HepG2 (cell line): ENCODE results near the gene EIF4EBP3. TPM values are rescaled to one million over a fixed set of nuclear protein-coding genes. Genes with fewer than 3 reads are reported as not detected.

Source experiments
- CAMTA2 ChIP-seq: sonication (generic); formaldehyde crosslinking; IDR thresholded peaks from 2 replicates; pipeline ENCODE4 v1.4.0; 2020; ENCODE audit warnings: mild to moderate bottlenecking, missing genetic modification reagents, borderline replicate concordance
- CENPT ChIP-seq: sonication (generic); formaldehyde crosslinking; IDR thresholded peaks from 2 replicates; pipeline ENCODE4 v1.8.0; 2022; ENCODE audit warnings: low read depth, mild to moderate bottlenecking, moderate library complexity, missing genetic modification reagents
- KLF16 ChIP-seq, 2 experiments: sonication (generic) in 1 of 2; formaldehyde crosslinking in 1 of 2; IDR thresholded peaks; 2 replicates each; pipeline versions ENCODE4 v1.6.1 to v1.8.0; 2016 to 2023; ENCODE audit warnings: missing genetic modification reagents in 2 of 2, missing compliant biosample characterization in 1 of 2
- MAFF ChIP-seq: IDR thresholded peaks from 2 replicates; pipeline ENCODE4 v1.6.1; 2011; ENCODE audit warnings: low read depth, low read length, improper control_type of control experiment
- NFATC3 ChIP-seq: sonication (generic); formaldehyde crosslinking; IDR thresholded peaks from 2 replicates; pipeline ENCODE4 v1.5.1; 2020; ENCODE audit warnings: mild to moderate bottlenecking, missing genetic modification reagents
- SRSF9 ChIP-seq: fragments of 200-400 bp; formaldehyde crosslinking; IDR thresholded peaks from 2 replicates; pipeline ENCODE4 v1.6.1; 2018; ENCODE audit warnings: borderline replicate concordance, mild to moderate bottlenecking, low read depth, low read length; ENCODE audit not compliant: insufficient read depth, poor library complexity, severe bottlenecking
- TBL1XR1 ChIP-seq: fragments of 150-350 bp; IDR thresholded peaks from 2 replicates; pipeline ENCODE4 v1.6.1; 2014; ENCODE audit warnings: borderline replicate concordance, low read length; ENCODE audit not compliant: partially characterized antibody
- TBX3 ChIP-seq: fragments of 450-650 bp; IDR thresholded peaks from 2 replicates; pipeline ENCODE4 v1.6.1; 2017; ENCODE audit warnings: antibody characterized with exemption, mild to moderate bottlenecking, inconsistent platforms, borderline replicate concordance
- TGIF2 ChIP-seq: IDR thresholded peaks from 2 replicates; pipeline ENCODE4 v1.6.1; 2016; ENCODE audit warnings: control low read depth, missing compliant biosample characterization
- ZFP37 ChIP-seq: sonication (generic); formaldehyde crosslinking; IDR thresholded peaks from 2 replicates; pipeline ENCODE4 v1.4.0; 2020; ENCODE audit warnings: missing genetic modification reagents, borderline replicate concordance
- ZFP90 ChIP-seq: sonication (generic); formaldehyde crosslinking; IDR thresholded peaks from 2 replicates; pipeline ENCODE4 v1.8.0; 2022; ENCODE audit warnings: missing genetic modification reagents, mild to moderate bottlenecking, inconsistent platforms, borderline replicate concordance
- ZNF432 ChIP-seq: sonication (generic); formaldehyde crosslinking; IDR thresholded peaks from 2 replicates; pipeline ENCODE4 v1.5.0; 2020; ENCODE audit warnings: missing genetic modification reagents, mild to moderate bottlenecking, borderline replicate concordance
- ZNF614 ChIP-seq: IDR thresholded peaks from 2 replicates; pipeline ENCODE4 v1.6.1; 2018; ENCODE audit warnings: missing biosample characterization, missing genetic modification reagents, inconsistent platforms, borderline replicate concordance
- polyA plus RNA-seq, 8 experiments: library from polyadenylated mRNA; depleted of rRNA in 3 of 8; stranded (reverse) in 7 of 8; unstranded in 1 of 8; fragments of >200 nt; fragmentation: Illumina TruSeq in 4 of 8; extraction: Trizol in 4 of 8; gene quantifications; 2 replicates each; pipeline versions ENCODE4 v1.2.1 to v1.2.3, GENCODE V29; 2011 to 2016; ENCODE audit warnings: low read depth in 4 of 8, missing spikeins in 1 of 8, mixed read lengths in 1 of 8; ENCODE audit not compliant: insufficient read depth in 1 of 8
- total RNA-seq, 5 experiments: library from RNA; depleted of rRNA; stranded (reverse); fragments of >200 nt; fragmentation: Illumina TruSeq; extraction: Trizol; gene quantifications; 2 replicates each; pipeline ENCODE4 v1.2.3, GENCODE V29; 2016; ENCODE audit warnings: low read depth in 1 of 5
- TF ChIP-seq, protein P1 (sequence below): IDR thresholded peaks from 2 replicates; pipeline ENCODE4 v1.6.1; 2016; ENCODE audit warnings: low read depth, control low read depth
- TF ChIP-seq, protein P2 (sequence below): sonication (generic); formaldehyde crosslinking; IDR thresholded peaks from 2 replicates; pipeline ENCODE4 v1.8.0; 2022; ENCODE audit warnings: mild to moderate bottlenecking, missing genetic modification reagents, borderline replicate concordance
- TF ChIP-seq, protein P3 (sequence below): sonication (generic); formaldehyde crosslinking; IDR thresholded peaks from 2 replicates; pipeline ENCODE4 v1.5.0; 2020; ENCODE audit warnings: missing genetic modification reagents
- TF ChIP-seq, protein P4 (sequence below): sonication (generic); formaldehyde crosslinking; IDR thresholded peaks from 2 replicates; pipeline ENCODE4 v1.5.0; 2020; ENCODE audit warnings: mild to moderate bottlenecking, missing genetic modification reagents
- TF ChIP-seq, protein P5 (sequence below): sonication (generic); formaldehyde crosslinking; IDR thresholded peaks from 2 replicates; pipeline ENCODE4 v1.4.0; 2020; ENCODE audit warnings: missing genetic modification reagents, mild to moderate bottlenecking, borderline replicate concordance
- TF ChIP-seq, protein P6 (sequence below): sonication (generic); formaldehyde crosslinking; IDR thresholded peaks from 2 replicates; pipeline ENCODE4 v1.4.0; 2020; ENCODE audit warnings: mild to moderate bottlenecking, missing genetic modification reagents

Gene EIF4EBP3
- total and polyA plus RNA-seq, 2 of the 13 experiments (the other 11 are each of a cell fraction or from before 2014, with no cell fraction given), result 0.61 to 1.7 TPM

DNA sequence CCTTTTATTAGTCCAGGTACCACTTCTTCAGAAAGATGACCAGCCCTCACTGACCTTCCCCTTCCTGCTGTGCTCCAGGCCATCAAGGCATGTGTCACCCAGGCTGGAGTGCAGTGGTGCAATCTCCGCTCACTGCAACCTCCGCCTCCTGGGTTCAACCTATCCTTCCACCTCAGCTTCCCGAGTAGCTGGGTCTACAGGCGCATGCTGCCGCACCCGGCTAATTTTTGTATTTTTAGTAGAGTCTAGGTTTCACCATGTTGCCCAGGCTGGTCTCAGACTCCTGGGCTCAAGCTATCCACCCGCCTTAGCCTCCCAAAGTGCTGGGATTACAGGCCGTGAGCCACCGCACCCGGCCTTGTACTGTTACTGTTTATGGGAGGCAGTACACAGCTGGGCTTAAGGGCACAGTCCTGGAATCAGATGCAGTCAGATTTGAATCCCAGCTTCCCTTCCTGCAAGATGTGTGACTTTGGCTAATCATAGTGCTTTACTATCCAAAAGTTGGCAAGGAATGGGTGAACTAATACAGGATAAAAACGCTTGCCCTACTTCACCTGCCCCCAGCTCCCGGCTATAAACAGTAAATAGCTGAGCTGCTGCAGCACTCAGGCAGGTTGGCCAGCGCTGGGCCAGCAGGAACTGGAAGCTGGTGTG is 483 bp upstream of the EIF4EBP3 start (continued):
- TF ChIP-seq, protein P1, sequence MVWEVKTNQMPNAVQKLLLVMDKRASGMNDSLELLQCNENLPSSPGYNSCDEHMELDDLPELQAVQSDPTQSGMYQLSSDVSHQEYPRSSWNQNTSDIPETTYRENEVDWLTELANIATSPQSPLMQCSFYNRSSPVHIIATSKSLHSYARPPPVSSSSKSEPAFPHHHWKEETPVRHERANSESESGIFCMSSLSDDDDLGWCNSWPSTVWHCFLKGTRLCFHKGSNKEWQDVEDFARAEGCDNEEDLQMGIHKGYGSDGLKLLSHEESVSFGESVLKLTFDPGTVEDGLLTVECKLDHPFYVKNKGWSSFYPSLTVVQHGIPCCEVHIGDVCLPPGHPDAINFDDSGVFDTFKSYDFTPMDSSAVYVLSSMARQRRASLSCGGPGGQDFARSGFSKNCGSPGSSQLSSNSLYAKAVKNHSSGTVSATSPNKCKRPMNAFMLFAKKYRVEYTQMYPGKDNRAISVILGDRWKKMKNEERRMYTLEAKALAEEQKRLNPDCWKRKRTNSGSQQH (CRISPR knock-in tag), result 0 out of 2 replicates have a peak, but pooled peaks have one; percentile 48
- TF ChIP-seq, protein P2, sequence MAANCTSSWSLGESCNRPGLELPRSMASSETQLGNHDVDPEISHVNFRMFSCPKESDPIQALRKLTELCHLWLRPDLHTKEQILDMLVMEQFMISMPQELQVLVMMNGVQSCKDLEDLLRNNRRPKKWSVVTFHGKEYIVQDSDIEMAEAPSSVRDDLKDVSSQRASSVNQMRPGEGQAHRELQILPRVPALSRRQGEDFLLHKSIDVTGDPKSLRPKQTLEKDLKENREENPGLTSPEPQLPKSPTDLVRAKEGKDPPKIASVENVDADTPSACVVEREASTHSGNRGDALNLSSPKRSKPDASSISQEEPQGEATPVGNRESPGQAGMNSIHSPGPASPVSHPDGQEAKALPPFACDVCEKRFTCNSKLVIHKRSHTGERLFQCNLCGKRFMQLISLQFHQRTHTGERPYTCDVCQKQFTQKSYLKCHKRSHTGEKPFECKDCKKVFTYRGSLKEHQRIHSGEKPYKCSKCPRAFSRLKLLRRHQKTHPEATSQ (CRISPR knock-in tag), result peak; percentile 56; the same call in 1 of the 2 replicates
- TF ChIP-seq, protein P3, sequence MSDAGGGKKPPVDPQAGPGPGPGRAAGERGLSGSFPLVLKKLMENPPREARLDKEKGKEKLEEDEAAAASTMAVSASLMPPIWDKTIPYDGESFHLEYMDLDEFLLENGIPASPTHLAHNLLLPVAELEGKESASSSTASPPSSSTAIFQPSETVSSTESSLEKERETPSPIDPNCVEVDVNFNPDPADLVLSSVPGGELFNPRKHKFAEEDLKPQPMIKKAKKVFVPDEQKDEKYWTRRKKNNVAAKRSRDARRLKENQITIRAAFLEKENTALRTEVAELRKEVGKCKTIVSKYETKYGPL, result no peak
- TF ChIP-seq ZFP37 (no peak), KLF16 (CRISPR knock-in tag; IDR thresholded peaks at IDR 0.05) (no peak; a peak in 1 of 4 replicates), ZNF432 (CRISPR knock-in tag) (no peak), SRSF9 (no peak), TBL1XR1 (no peak), CAMTA2 (no peak), MAFF (no peak), ZNF614 (CRISPR knock-in tag) (no peak), TBX3 (no peak), ZFP90 (CRISPR knock-in tag) (no peak), NFATC3 (CRISPR knock-in tag) (no peak), TGIF2 (peak; percentile 33), CENPT (CRISPR knock-in tag) (no peak)
- TF ChIP-seq, protein P4, sequence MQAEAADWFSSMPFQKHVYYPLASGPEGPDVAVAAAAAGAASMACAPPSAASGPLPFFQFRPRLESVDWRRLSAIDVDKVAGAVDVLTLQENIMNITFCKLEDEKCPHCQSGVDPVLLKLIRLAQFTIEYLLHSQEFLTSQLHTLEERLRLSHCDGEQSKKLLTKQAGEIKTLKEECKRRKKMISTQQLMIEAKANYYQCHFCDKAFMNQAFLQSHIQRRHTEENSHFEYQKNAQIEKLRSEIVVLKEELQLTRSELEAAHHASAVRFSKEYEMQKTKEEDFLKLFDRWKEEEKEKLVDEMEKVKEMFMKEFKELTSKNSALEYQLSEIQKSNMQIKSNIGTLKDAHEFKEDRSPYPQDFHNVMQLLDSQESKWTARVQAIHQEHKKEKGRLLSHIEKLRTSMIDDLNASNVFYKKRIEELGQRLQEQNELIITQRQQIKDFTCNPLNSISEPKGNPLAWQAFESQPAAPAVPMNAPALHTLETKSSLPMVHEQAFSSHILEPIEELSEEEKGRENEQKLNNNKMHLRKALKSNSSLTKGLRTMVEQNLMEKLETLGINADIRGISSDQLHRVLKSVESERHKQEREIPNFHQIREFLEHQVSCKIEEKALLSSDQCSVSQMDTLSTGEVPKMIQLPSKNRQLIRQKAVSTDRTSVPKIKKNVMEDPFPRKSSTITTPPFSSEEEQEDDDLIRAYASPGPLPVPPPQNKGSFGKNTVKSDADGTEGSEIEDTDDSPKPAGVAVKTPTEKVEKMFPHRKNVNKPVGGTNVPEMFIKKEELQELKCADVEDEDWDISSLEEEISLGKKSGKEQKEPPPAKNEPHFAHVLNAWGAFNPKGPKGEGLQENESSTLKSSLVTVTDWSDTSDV, result no peak
- TF ChIP-seq, protein P5, sequence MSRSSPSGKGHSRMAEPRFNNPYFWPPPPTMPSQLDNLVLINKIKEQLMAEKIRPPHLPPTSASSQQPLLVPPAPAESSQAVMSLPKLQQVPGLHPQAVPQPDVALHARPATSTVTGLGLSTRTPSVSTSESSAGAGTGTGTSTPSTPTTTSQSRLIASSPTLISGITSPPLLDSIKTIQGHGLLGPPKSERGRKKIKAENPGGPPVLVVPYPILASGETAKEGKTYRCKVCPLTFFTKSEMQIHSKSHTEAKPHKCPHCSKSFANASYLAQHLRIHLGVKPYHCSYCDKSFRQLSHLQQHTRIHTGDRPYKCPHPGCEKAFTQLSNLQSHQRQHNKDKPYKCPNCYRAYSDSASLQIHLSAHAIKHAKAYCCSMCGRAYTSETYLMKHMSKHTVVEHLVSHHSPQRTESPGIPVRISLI (CRISPR knock-in tag), result no peak; the same call in 1 of the 2 replicates
- TF ChIP-seq, protein P6, sequence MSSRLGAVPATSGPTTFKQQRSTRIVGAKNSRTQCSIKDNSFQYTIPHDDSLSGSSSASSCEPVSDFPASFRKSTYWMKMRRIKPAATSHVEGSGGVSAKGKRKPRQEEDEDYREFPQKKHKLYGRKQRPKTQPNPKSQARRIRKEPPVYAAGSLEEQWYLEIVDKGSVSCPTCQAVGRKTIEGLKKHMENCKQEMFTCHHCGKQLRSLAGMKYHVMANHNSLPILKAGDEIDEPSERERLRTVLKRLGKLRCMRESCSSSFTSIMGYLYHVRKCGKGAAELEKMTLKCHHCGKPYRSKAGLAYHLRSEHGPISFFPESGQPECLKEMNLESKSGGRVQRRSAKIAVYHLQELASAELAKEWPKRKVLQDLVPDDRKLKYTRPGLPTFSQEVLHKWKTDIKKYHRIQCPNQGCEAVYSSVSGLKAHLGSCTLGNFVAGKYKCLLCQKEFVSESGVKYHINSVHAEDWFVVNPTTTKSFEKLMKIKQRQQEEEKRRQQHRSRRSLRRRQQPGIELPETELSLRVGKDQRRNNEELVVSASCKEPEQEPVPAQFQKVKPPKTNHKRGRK (CRISPR knock-in tag), result no peak
